SK-N-SH (cell line): ENCODE measurements around the gene PCSK7. TPM values are rescaled to one million over a fixed set of nuclear protein-coding genes. Genes with fewer than 3 reads are reported as not detected.

Experiments
- CTCF ChIA-PET: fragments of 300-600, 350-600 bp; formaldehyde crosslinking; extraction: SDS; loops from one replicate; lab custom pipeline; 2021; lab: Yijun Ruan, JAX
- POLR2A ChIA-PET: fragments of 350-600 bp; sonication (Branson Sonifier 250); formaldehyde crosslinking; extraction: SDS; loops from one replicate; lab custom pipeline; 2020; ENCODE audit warnings: antibody characterized with exemption, inconsistent platforms; lab: Yijun Ruan, JAX
- DNase-seq: peaks from one replicate; pipeline ENCODE4 v3.0.0; 2012
- H2AFZ ChIP-seq: fragments of 200-600 bp; sonication (generic); 2 replicates; pipeline ENCODE4 v1.8.1; 2016; ENCODE audit warnings: antibody characterized with exemption, mild to moderate bottlenecking, low read depth
- H3F3A ChIP-seq: fragments of 200-600 bp; sonication (generic); replicated peaks from 2 replicates; pipeline ENCODE3; 2016; ENCODE audit warnings: antibody characterized with exemption, mild to moderate bottlenecking; ENCODE audit not compliant: insufficient read depth
- H3K27ac ChIP-seq, 2 experiments: fragments of 200-500 bp in 1 of 2; fragments of 200-600 bp in 1 of 2; sonication (Bioruptor generic) in 1 of 2; sonication (generic), shearing (Covaris generic) in 1 of 2; 2 replicates each; pipeline versions ENCODE4 v1.5.1 to v1.6.1; 2014 to 2016; ENCODE audit warnings: low read depth in 2 of 2, inconsistent platforms in 1 of 2, low read length in 1 of 2, mild to moderate bottlenecking in 1 of 2, mixed read lengths in 1 of 2
- H3K27me3 ChIP-seq: fragments of 200-600 bp; sonication (generic), shearing (Covaris generic); 2 replicates; pipeline ENCODE4 v1.6.1; 2016; ENCODE audit warnings: mixed run types; ENCODE audit not compliant: insufficient read depth
- H3K36me3 ChIP-seq, 2 experiments: fragments of 200-500 bp in 1 of 2; fragments of 200-600 bp in 1 of 2; sonication (Bioruptor generic) in 1 of 2; sonication (generic) in 1 of 2; replicated peaks in 1 of 2; 2 replicates each; pipeline versions ENCODE3 to v1.5.1; 2014 to 2016; ENCODE audit warnings: low read length in 1 of 2, mild to moderate bottlenecking in 1 of 2; ENCODE audit not compliant: insufficient read depth in 2 of 2, control insufficient read depth in 1 of 2
- H3K4me1 ChIP-seq, 2 experiments: fragments of 200-500 bp in 1 of 2; fragments of 200-600 bp in 1 of 2; sonication (Bioruptor generic) in 1 of 2; sonication (generic), shearing (Covaris generic) in 1 of 2; 2 replicates each; pipeline versions ENCODE4 v1.5.1 to v1.6.1; 2014 to 2016; ENCODE audit warnings: low read depth in 1 of 2, low read length in 1 of 2, mixed run types in 1 of 2; ENCODE audit not compliant: insufficient read depth in 2 of 2, control insufficient read depth in 1 of 2
- H3K4me2 ChIP-seq: fragments of 200-600 bp; sonication (generic), shearing (Covaris generic); 2 replicates; pipeline ENCODE4 v1.6.1; 2017; ENCODE audit warnings: mixed run types
- H3K4me3 ChIP-seq, 2 experiments: fragments of 200-500 bp in 1 of 2; fragments of 200-600 bp in 1 of 2; sonication (Bioruptor generic) in 1 of 2; sonication (generic), shearing (Covaris generic) in 1 of 2; 2 replicates each; pipeline versions ENCODE4 v1.5.1 to v1.8.1; 2014 to 2016; ENCODE audit warnings: low read depth in 2 of 2, inconsistent platforms in 1 of 2, low read length in 1 of 2, mild to moderate bottlenecking in 1 of 2, mixed read lengths in 1 of 2, moderate library complexity in 1 of 2
- H3K79me2 ChIP-seq: fragments of 200-600 bp; sonication (generic); 2 replicates; pipeline ENCODE4 v1.8.1; 2017; ENCODE audit warnings: mild to moderate bottlenecking; ENCODE audit not compliant: insufficient read depth
- H3K9ac ChIP-seq: fragments of 200-600 bp; sonication (generic); 2 replicates; pipeline ENCODE4 v1.6.1; 2017; ENCODE audit warnings: mixed run types
- H3K9me2 ChIP-seq: fragments of 200-600 bp; sonication (generic); 2 replicates; pipeline ENCODE4 v1.6.1; 2017; ENCODE audit warnings: mixed run types
- H3K9me3 ChIP-seq: fragments of 200-600 bp; sonication (generic); 2 replicates; pipeline ENCODE4 v1.6.1; 2017; ENCODE audit warnings: mixed run types, mild to moderate bottlenecking, moderate library complexity
- H4K20me1 ChIP-seq: fragments of 200-600 bp; sonication (generic); 2 replicates; pipeline ENCODE4 v1.6.1; 2017; ENCODE audit warnings: mild to moderate bottlenecking, mixed run types; ENCODE audit not compliant: insufficient read depth
- CHD2 ChIP-seq: fragments of 150-350 bp; IDR thresholded peaks from 2 replicates; pipeline ENCODE4 v1.6.1; 2018; ENCODE audit warnings: low read length; ENCODE audit not compliant: partially characterized antibody
- FOXJ3 ChIP-seq: sonication (generic); formaldehyde crosslinking; IDR thresholded peaks from 2 replicates; pipeline ENCODE4 v1.5.1; 2020; ENCODE audit warnings: mild to moderate bottlenecking, missing genetic modification reagents
- GABPA ChIP-seq: IDR thresholded peaks from 2 replicates; pipeline ENCODE4 v1.4.0; 2012; ENCODE audit warnings: low read depth, mild to moderate bottlenecking
- GATA2 ChIP-seq: sonication (generic); formaldehyde crosslinking; IDR thresholded peaks from 2 replicates; pipeline ENCODE4 v1.5.0; 2020; ENCODE audit warnings: mild to moderate bottlenecking, missing genetic modification reagents
- IRF3 ChIP-seq: fragments of 150-350 bp; IDR thresholded peaks from 2 replicates; pipeline ENCODE4 v1.6.1; 2016; ENCODE audit warnings: mild to moderate bottlenecking, low read depth, low read length
- NFIC ChIP-seq: IDR thresholded peaks from 2 replicates; pipeline ENCODE4 v1.4.0; 2012; ENCODE audit warnings: borderline replicate concordance
- NRF1 ChIP-seq: IDR thresholded peaks from 2 replicates; pipeline ENCODE4 v1.6.1; 2012; ENCODE audit warnings: low read depth, mild to moderate bottlenecking, low read length
- PBX3 ChIP-seq: IDR thresholded peaks from 2 replicates; pipeline ENCODE4; 2012
- POLR2AphosphoS5 ChIP-seq: IDR thresholded peaks from 2 replicates; pipeline ENCODE4 v1.6.1; 2012; ENCODE audit warnings: low read depth, low read length
- RAD21 ChIP-seq: IDR thresholded peaks from 2 replicates; pipeline ENCODE4 v1.6.1; 2012; ENCODE audit warnings: mild to moderate bottlenecking, low read length
- RCOR1 ChIP-seq: fragments of 150-350 bp; IDR thresholded peaks from 2 replicates; pipeline ENCODE4 v1.6.1; 2017; ENCODE audit warnings: antibody characterized with exemption, low read length
- RFX5 ChIP-seq: IDR thresholded peaks from 2 replicates; pipeline ENCODE4 v1.6.1; 2012; ENCODE audit warnings: mild to moderate bottlenecking, improper control_type of control experiment, low read length
- RXRA ChIP-seq: IDR thresholded peaks from 2 replicates; pipeline ENCODE4 v1.4.0; 2012; ENCODE audit warnings: low read depth, mild to moderate bottlenecking, borderline replicate concordance
- TAF1 ChIP-seq: IDR thresholded peaks from 2 replicates; pipeline ENCODE4 v1.6.1; 2012; ENCODE audit warnings: low read depth, mild to moderate bottlenecking, low read length, moderate library complexity, borderline replicate concordance
- TEAD4 ChIP-seq: IDR thresholded peaks from 2 replicates; pipeline ENCODE4 v1.4.0; 2012; ENCODE audit warnings: mild to moderate bottlenecking, borderline replicate concordance; ENCODE audit not compliant: insufficient read depth
- YY1 ChIP-seq: IDR thresholded peaks from 2 replicates; pipeline ENCODE4 v1.4.0; 2012; ENCODE audit warnings: low read depth, mild to moderate bottlenecking
- ZBTB33 ChIP-seq: IDR thresholded peaks from 2 replicates; pipeline ENCODE4 v1.4.0; 2012; ENCODE audit warnings: low read depth, borderline replicate concordance
- WGBS: methylation state at CpG from one replicate; pipeline ENCODE4 v1.1.6; 2017; ENCODE audit warnings: low lambda C conversion rate; 5-methylcytosine and 5-hydroxymethylcytosine counted together
- polyA plus RNA-seq, 3 experiments: library from polyadenylated mRNA; depleted of rRNA; stranded (reverse); fragments of >200 nt; gene quantifications; 2 replicates each; pipeline ENCODE4 v1.2.3, GENCODE V29; 2012

Gene PCSK7
- polyA plus RNA-seq, 1 of the 3 experiments (the other 2 are of a cell fraction) = 49.7 TPM

GRCh38 chr11:117179048-117179999, 52.5 kb downstream of the PCSK7 start:
- Histone ChIP-seq H3K9me2 (no peaks in the 10 kb centered on the region), H3F3A (peaks cover 17% of the 10 kb centered on the region), H3K36me3 (peaks cover 8 to 14% of the 10 kb centered on the region in 2 experiments), H3K4me2 (peak overlapping the region; percentile 99), H3K27me3 (no peaks in the 10 kb centered on the region), H3K4me1 (peaks cover 10 to 20% of the 10 kb centered on the region in 2 experiments; a peak in 2 of 4 replicates), H3K79me2 (peaks cover 11% of the 10 kb centered on the region; the same call in 1 of the 2 replicates), H3K9me3 (no peaks in the 10 kb centered on the region), H2AFZ (peak overlapping the region; percentile 56), H3K27ac (peak overlapping the region; percentile 42 to 82), H3K9ac (peak overlapping the region; percentile 81), H3K4me3 (peak overlapping the region; percentile 76 to 77), H4K20me1 (no peaks in the 10 kb centered on the region)
- CTCF ChIA-PET = interaction anchor here (0.6 to 6.4 kb wide), 9 partner anchors 9 to 388 kb away, joined by 3 to 54 read pairs (median 4); partner anchors contain the start of genes APOA5, PCSK7 and RNF214
- WGBS = 10% methylated on average over 29 of the region's 39 CpGs
- no peak for DNase-seq
- POLR2A ChIA-PET = interaction anchor here (1.0 kb wide), 1 partner anchor 33 kb away, joined by 3 read pairs; no protein-coding TSS in a partner anchor
- TF ChIP-seq RCOR1 (no peak), GATA2 (CRISPR knock-in tag) (no peak), TEAD4 (no peak), FOXJ3 (no peak), IRF3 (no peak), TAF1 (no peak), NRF1 (no peak), YY1 (no peak), RAD21 (no peak), RXRA (no peak), CHD2 (no peak), ZBTB33 (no peak), NFIC (no peak), PBX3 (no peak), GABPA (no peak), POLR2AphosphoS5 (no peak), RFX5 (no peak)
